ENCODE measurements around the gene SH2D7.

The SH2D7 gene

DNA sequence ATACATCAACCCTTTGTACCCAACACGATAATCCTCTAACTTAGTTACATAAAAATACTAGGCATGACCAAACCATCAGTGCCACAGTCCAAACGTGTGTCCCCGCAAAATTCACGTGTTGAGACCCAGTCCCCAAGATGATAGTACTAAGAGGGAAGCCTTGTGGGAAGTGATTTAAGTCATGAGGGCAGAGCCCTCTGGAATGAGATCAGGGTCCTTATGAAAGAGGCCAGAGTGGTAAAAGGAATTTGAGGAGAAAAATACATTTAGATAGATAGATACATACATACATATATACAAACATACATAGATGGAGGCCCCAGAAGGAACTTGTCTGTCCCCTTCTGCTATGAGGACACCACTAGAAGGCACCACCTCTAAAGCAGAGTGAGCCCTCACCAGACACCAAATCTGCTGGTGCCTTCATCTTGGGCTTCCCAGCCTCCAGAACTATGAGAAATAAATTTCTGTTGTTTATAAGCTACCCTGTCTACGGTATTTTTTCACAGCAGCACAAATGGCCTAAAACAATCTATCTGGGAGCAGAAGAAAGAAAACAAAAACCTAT lies 22.8 kb upstream of the SH2D7 start:
- no peak for DNase-seq (ENCODE audit: extremely low spot score)
- POLR2A ChIA-PET: no interaction called here
- CTCF ChIA-PET: interaction anchor here (0.9 to 1.0 kb wide), 2 partner anchors 39 to 50 kb away, joined by 3 to 5 read pairs; no protein-coding TSS in a partner anchor
- TF ChIP-seq FOXA1 (IDR thresholded peaks at IDR 0.05) (no peak), LEF1 (IDR thresholded peaks at IDR 0.05; ENCODE audit: borderline replicate concordance) (no peak), FOXM1 (IDR thresholded peaks at IDR 0.05; ENCODE audit: borderline replicate concordance) (no peak), TARDBP (IDR thresholded peaks at IDR 0.05) (no peak), SUZ12 (IDR thresholded peaks at IDR 0.05) (no peak), PKNOX1 (IDR thresholded peaks at IDR 0.05) (no peak), ZNF384 (IDR thresholded peaks at IDR 0.05) (no peak), HDGF (IDR thresholded peaks at IDR 0.05; ENCODE audit: borderline replicate concordance) (no peak), ARNT (IDR thresholded peaks at IDR 0.05) (no peak), ELF4 (IDR thresholded peaks at IDR 0.05) (no peak), FOXK2 (IDR thresholded peaks at IDR 0.05) (no peak), CTBP1 (IDR thresholded peaks at IDR 0.05; ENCODE audit: borderline replicate concordance) (no peak), L3MBTL2 (conservative IDR thresholded peaks at IDR 0.05) (no peak), NFRKB (IDR thresholded peaks at IDR 0.05) (no peak), BHLHE40 (IDR thresholded peaks at IDR 0.05; ENCODE audit: borderline replicate concordance) (no peak), SP1 (IDR thresholded peaks at IDR 0.05) (no peak)

- ChIA-PET POLR2A (no interaction called here), CTCF (interaction anchor here (0.9 to 1.0 kb wide), 2 partner anchors 38 to 51 kb away, joined by 3 to 5 read pairs; no protein-coding TSS in a partner anchor)
- TF ChIP-seq TARDBP (IDR thresholded peaks at IDR 0.05) (no peak), CTBP1 (IDR thresholded peaks at IDR 0.05; ENCODE audit: borderline replicate concordance) (no peak), NFRKB (IDR thresholded peaks at IDR 0.05) (no peak), L3MBTL2 (conservative IDR thresholded peaks at IDR 0.05) (no peak), ARNT (IDR thresholded peaks at IDR 0.05) (no peak), FOXA1 (IDR thresholded peaks at IDR 0.05) (no peak), SUZ12 (IDR thresholded peaks at IDR 0.05) (no peak), FOXK2 (IDR thresholded peaks at IDR 0.05) (no peak), PKNOX1 (IDR thresholded peaks at IDR 0.05) (no peak), ZNF384 (IDR thresholded peaks at IDR 0.05) (no peak), BHLHE40 (IDR thresholded peaks at IDR 0.05; ENCODE audit: borderline replicate concordance) (no peak)
- no peak for DNase-seq (ENCODE audit: extremely low spot score)
These were observed 22.2 kb upstream of the SH2D7 start for GRCh38 chr15:78070049-78070700.

DNA sequence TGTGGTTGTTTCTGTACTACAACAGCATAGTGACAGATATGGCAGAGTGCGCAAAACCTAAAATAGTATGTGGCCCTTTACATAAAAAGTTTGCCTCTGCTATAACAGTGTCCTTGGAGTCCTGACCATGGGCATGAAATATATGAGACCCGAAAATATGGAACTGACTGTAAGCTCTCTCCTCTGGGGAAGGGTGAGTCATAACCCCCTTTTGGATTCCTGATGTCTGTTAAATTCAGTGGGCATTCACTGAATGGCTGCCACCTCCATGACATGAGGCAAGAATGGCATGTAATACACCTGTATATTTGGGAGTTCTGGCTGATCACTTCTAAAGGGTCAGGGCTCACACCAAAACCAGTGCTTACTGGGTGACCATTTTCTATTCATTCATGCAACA lies 21.0 kb upstream of the SH2D7 start:
- ChIA-PET CTCF (interaction anchor here (0.5 kb wide), 1 partner anchor 42 kb away, joined by 3 read pairs; no protein-coding TSS in a partner anchor), POLR2A (no interaction called here)
- no peak for DNase-seq (ENCODE audit: extremely low spot score)
- TF ChIP-seq CTBP1 (IDR thresholded peaks at IDR 0.05; ENCODE audit: borderline replicate concordance) (no peak), TARDBP (IDR thresholded peaks at IDR 0.05) (no peak), HDGF (IDR thresholded peaks at IDR 0.05; ENCODE audit: borderline replicate concordance) (no peak), ZNF384 (IDR thresholded peaks at IDR 0.05) (no peak), FOXA1 (IDR thresholded peaks at IDR 0.05) (no peak), PKNOX1 (IDR thresholded peaks at IDR 0.05) (no peak), L3MBTL2 (conservative IDR thresholded peaks at IDR 0.05) (no peak), LEF1 (IDR thresholded peaks at IDR 0.05; ENCODE audit: borderline replicate concordance) (no peak), BHLHE40 (IDR thresholded peaks at IDR 0.05; ENCODE audit: borderline replicate concordance) (no peak), FOXK2 (IDR thresholded peaks at IDR 0.05) (no peak), NFRKB (IDR thresholded peaks at IDR 0.05) (no peak), SUZ12 (IDR thresholded peaks at IDR 0.05) (no peak)

DNA sequence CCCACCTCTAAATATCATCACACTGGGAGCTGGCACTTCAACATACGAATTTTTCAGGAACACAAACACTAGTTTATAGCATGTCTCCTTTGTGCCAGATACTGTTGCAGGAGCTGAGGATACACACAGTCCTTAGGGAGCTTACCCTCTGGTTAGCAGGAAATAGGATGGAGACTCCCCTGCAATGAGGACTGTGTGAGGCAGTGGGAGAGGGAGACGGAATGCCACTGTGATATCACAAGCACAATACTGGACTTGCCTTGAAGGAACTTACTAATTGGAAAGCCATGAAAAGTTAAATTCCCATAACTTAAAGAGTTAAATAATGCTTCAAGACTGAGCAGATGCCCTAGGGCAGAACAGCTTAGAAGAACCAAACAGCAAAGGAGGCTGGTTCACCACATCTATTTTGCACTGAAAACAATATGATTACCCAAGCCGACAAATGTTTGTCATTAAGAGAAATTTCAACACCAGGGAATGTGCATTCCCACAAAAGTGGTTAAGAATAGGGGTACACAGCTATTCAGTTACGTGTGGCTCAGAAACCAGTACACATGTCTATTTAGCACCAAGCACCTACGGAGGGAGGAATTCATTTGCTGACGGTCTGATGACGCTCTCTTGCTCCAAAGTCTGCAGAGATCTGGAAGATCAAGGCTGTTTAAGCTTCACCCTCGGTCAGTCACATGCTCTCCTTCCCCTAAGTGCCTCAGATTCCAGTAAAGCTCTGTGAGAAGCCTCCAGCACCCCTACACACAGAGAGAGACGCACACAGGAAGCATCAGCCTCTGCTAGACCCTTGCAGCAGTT lies 20.1 kb upstream of the SH2D7 start:
- CTCF ChIA-PET: interaction anchor here (0.5 to 0.8 kb wide), 2 partner anchors 41 to 73 kb away, joined by 3 read pairs; no protein-coding TSS in a partner anchor
- POLR2A ChIA-PET: interaction anchor here (0.9 to 1.2 kb wide), 3 partner anchors 10 to 37 kb away, joined by 3 to 5 read pairs (median 3); no protein-coding TSS in a partner anchor
- TF ChIP-seq FOXM1 (IDR thresholded peaks at IDR 0.05; ENCODE audit: borderline replicate concordance) (no peak), HDGF (IDR thresholded peaks at IDR 0.05; ENCODE audit: borderline replicate concordance) (no peak), SP1 (IDR thresholded peaks at IDR 0.05) (no peak), CTBP1 (IDR thresholded peaks at IDR 0.05; ENCODE audit: borderline replicate concordance) (no peak), L3MBTL2 (conservative IDR thresholded peaks at IDR 0.05) (no peak), ELF4 (IDR thresholded peaks at IDR 0.05) (no peak), NFRKB (IDR thresholded peaks at IDR 0.05) (no peak), LEF1 (IDR thresholded peaks at IDR 0.05; ENCODE audit: borderline replicate concordance) (no peak), SUZ12 (IDR thresholded peaks at IDR 0.05) (no peak), FOXK2 (IDR thresholded peaks at IDR 0.05) (no peak)
- DNase-seq (ENCODE audit: extremely low spot score): no peak

- TF ChIP-seq FOXA1 (IDR thresholded peaks at IDR 0.05) (no peak), FOXK2 (IDR thresholded peaks at IDR 0.05) (no peak), LEF1 (IDR thresholded peaks at IDR 0.05; ENCODE audit: borderline replicate concordance) (no peak), SP1 (IDR thresholded peaks at IDR 0.05) (no peak), PKNOX1 (IDR thresholded peaks at IDR 0.05) (no peak), ARNT (IDR thresholded peaks at IDR 0.05) (no peak), NFRKB (IDR thresholded peaks at IDR 0.05) (no peak), CTBP1 (IDR thresholded peaks at IDR 0.05; ENCODE audit: borderline replicate concordance) (no peak), ZNF384 (IDR thresholded peaks at IDR 0.05) (no peak), L3MBTL2 (conservative IDR thresholded peaks at IDR 0.05) (no peak), HDGF (IDR thresholded peaks at IDR 0.05; ENCODE audit: borderline replicate concordance) (no peak), BHLHE40 (IDR thresholded peaks at IDR 0.05; ENCODE audit: borderline replicate concordance) (no peak), ELF4 (IDR thresholded peaks at IDR 0.05) (no peak), TARDBP (IDR thresholded peaks at IDR 0.05) (no peak), FOXM1 (IDR thresholded peaks at IDR 0.05; ENCODE audit: borderline replicate concordance) (no peak), SUZ12 (IDR thresholded peaks at IDR 0.05) (no peak)
- POLR2A ChIA-PET: interaction anchor here (1.1 to 1.2 kb wide), 2 partner anchors 29 to 38 kb away, joined by 3 to 5 read pairs; no protein-coding TSS in a partner anchor
- DNase-seq (ENCODE audit: extremely low spot score): no peak
- CTCF ChIA-PET: no interaction called here
These were observed 19.1 kb upstream of the SH2D7 start for GRCh38 chr15:78073046-78073787.
